Progenitor cell of endocrine pancreas (in vitro differentiated cells): ENCODE results near the gene DDX10. TPM values are rescaled to one million over a fixed set of nuclear protein-coding genes. Genes with fewer than 3 reads are reported as not detected.

ENCODE experiments used
- DNase-seq: peaks from one replicate; pipeline ENCODE4 v3.0.0; 2021; ENCODE audit warnings: low spot score; ENCODE audit not compliant: unreplicated experiment
- H3K27ac Mint-ChIP-seq: 2 replicates; pipeline ENCODE4 v1.8.0; 2021; ENCODE audit warnings: mild to moderate bottlenecking, moderate library complexity, mixed read lengths
- H3K27me3 Mint-ChIP-seq: 2 replicates; pipeline ENCODE4 v1.8.0; 2021; ENCODE audit warnings: mixed read lengths
- H3K36me3 Mint-ChIP-seq: 2 replicates; pipeline ENCODE4 v1.8.0; 2022; ENCODE audit warnings: mixed read lengths; ENCODE audit not compliant: insufficient read depth
- H3K4me1 Mint-ChIP-seq: 2 replicates; pipeline ENCODE4 v1.8.0; 2021; ENCODE audit warnings: low read depth, mixed read lengths
- H3K4me3 Mint-ChIP-seq: 2 replicates; pipeline ENCODE4 v1.8.0; 2021; ENCODE audit warnings: low read depth, mild to moderate bottlenecking, moderate library complexity, mixed read lengths
- H3K9me3 Mint-ChIP-seq: 2 replicates; pipeline ENCODE4 v1.8.0; 2021; ENCODE audit warnings: low read depth, mixed read lengths
- CTCF ChIP-seq: fragments of 200-600 bp; sonication (generic); IDR thresholded peaks from one replicate; pipeline ENCODE4 v1.5.0; 2021; ENCODE audit warnings: antibody characterized with exemption, mild to moderate bottlenecking; ENCODE audit not compliant: unreplicated experiment
- total RNA-seq: library from RNA; stranded (reverse); gene quantifications from 2 replicates; pipeline ENCODE4 v1.2.1, GENCODE V29; 2021

The DDX10 gene
- total RNA-seq, 1 donor from 2014 or later: 31.9 TPM

DNA sequence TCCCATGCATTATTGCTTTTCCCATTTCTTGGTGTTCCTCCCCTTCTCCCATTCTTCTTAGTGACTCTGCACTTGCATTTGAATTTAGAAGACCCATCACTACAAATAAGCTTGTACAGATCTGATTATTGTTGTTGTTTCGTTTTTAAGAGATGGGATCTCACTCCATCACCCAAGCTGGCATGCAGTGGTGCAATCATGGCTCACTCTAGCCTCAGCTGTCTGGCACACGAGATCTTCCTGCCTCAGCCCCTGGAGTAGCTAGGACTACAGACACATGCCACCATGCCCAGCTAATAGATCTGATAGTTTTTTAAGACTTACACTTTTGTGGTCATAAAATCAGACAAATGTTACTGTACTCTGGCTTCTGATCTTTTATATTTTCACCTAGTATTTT lies 252.1 kb downstream of the DDX10 start:
- H3K4me3 Mint-ChIP-seq: no peak overlapping the region
- H3K27ac Mint-ChIP-seq: no peak overlapping the region
- TF ChIP-seq CTCF: no peak
- H3K9me3 Mint-ChIP-seq: no peaks in the 10 kb centered on the region
- no peaks in the 10 kb centered on the region for H3K27me3 Mint-ChIP-seq
- DNase-seq: no peak
- peaks cover 8% of the 10 kb centered on the region for H3K4me1 Mint-ChIP-seq
- peaks cover 2% of the 10 kb centered on the region for H3K36me3 Mint-ChIP-seq

DNA sequence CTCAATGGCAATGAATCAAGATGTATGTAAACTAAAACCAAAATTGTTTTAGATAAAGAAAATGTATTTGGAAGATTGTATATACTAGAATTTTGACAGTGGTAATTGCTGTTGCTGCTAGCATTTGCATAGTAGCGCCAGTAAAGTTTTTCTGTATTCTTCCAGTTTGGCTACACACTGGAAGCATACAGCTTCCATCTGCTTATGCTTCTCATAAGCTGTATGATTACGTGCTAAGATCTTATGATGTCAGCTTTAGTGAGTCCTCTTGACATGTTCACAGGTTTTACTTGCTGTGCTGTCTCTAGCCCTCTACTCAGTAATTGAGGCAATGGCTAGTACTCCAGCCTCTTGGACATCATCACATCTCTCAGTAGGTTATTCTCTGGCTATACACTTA lies 256.3 kb downstream of the DDX10 start:
- no peak for DNase-seq
- Mint-ChIP-seq H3K27ac (no peak overlapping the region), H3K27me3 (no peaks in the 10 kb centered on the region), H3K4me3 (no peak overlapping the region), H3K4me1 (peaks cover 2% of the 10 kb centered on the region), H3K36me3 (peaks cover 2% of the 10 kb centered on the region), H3K9me3 (no peaks in the 10 kb centered on the region)
- no peak for TF ChIP-seq CTCF

- Mint-ChIP-seq H3K9me3 (no peaks in the 10 kb centered on the region), H3K27ac (peak overlapping the region; percentile 33), H3K36me3 (peaks cover 2% of the 10 kb centered on the region), H3K27me3 (no peaks in the 10 kb centered on the region), H3K4me3 (no peak overlapping the region), H3K4me1 (peaks cover 9% of the 10 kb centered on the region)
- no peak for TF ChIP-seq CTCF
- DNase-seq: no peak
Observed at GRCh38 chr11:108922241-108922640, 257.4 kb downstream of the DDX10 start.

DNA sequence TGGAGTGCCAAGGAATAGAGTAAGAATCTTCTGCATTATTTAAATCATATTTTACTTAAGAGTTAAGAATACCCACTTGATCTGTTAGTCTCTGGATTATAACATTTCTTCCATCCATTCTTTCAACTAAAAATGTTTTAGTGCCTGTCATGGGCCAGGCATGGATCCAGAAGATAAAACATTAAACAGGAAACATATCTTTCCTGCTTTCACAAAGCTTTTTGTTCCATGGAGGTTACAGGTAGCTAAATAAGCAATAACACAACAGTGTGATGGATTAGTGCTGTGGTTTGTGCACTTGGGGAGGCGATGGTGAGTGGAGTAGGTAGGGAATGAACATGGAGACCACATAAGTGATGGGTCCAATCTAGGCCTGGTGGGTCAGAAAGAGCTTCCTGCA lies 258.5 kb downstream of the DDX10 start:
- Mint-ChIP-seq H3K27me3 (no peaks in the 10 kb centered on the region), H3K36me3 (peaks cover 2% of the 10 kb centered on the region), H3K27ac (no peak overlapping the region), H3K4me3 (no peak overlapping the region), H3K9me3 (no peaks in the 10 kb centered on the region), H3K4me1 (peaks cover 12% of the 10 kb centered on the region)
- TF ChIP-seq CTCF: no peak
- no peak for DNase-seq

DNA sequence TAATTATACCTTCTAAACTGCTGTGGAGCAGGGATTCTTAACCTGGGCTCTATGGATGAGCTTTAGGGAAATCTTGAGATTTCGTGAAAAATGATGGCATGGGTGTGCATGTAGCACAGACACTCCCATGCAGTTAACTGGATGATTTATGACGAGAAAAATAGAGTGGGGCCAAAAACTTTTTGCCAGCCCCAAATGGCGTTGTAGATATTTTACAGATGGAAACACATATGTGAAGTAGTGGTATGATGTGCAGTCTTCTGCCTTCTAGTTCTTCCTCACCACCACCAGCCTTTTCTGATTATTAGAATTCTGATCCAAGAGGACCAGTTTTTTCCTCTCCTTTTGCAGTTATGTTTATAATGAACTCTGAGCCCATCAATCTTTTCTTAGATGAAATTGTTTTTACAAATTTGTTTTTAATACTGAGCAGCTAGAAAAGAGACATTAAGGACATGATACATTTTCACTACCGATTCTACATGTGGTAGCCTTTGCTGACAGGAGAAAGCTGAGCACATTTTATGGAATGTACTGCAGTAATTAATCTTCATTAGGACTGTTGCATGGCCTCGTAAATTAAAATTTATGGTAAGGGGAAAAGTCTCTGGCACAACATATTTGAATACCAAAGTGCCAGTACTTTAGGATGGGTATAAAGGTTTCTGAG lies 261.4 kb downstream of the DDX10 start:
- Mint-ChIP-seq H3K27ac (peak overlapping the region; percentile 34), H3K9me3 (no peaks in the 10 kb centered on the region), H3K4me3 (no peak overlapping the region), H3K27me3 (no peaks in the 10 kb centered on the region), H3K4me1 (peaks cover 12% of the 10 kb centered on the region), H3K36me3 (no peaks in the 10 kb centered on the region)
- no peak for TF ChIP-seq CTCF
- no peak for DNase-seq
